GM19043 (cell line): Measurements from ENCODE around the gene CLIC3.
A peak's percentile ranks its signal among the peaks of the same experiment; 100 is the strongest.
"Not testable (repeated sequence)": the region's sequence is repeated elsewhere in the genome, so short reads cannot be mapped to it uniquely, and the experiment has no call there.

Experiments used
- ATAC-seq: cut with Tn5 transposase; IDR thresholded peaks from one replicate; pipeline ENCODE4 v1.9.1; 2021; ENCODE audit warnings: low read depth; ENCODE audit not compliant: unreplicated experiment

Gene CLIC3

GRCh38 chr9:137006116-137007003 lies 10.0 kb upstream of the CLIC3 start:
- no peak for ATAC-seq

DNA sequence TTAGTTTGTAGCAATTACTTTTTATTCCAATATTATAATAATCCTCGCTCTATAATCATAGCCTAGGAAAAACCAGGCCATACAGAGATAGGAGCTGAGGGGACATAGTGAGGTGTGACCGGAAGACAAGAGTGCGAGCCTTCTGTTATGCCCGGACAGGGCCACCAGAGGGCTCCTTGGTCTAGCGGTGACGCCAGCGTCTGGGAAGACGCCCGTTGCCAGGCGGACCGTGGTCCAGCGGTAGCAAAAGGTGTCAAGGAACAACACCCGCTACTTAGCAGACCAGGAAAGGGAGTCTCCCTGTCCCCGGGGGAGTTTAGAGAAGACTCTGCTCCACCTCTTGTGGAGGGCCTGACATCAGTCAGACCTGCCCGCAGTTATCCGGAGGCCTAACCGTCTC lies 7.9 kb upstream of the CLIC3 start:
- not testable (repeated sequence) for ATAC-seq

GRCh38 chr9:137002646-137003041 lies 6.3 kb upstream of the CLIC3 start:
- no peak for ATAC-seq

- no peak for ATAC-seq
Measured at GRCh38 chr9:137001857-137002645, 5.7 kb upstream of the CLIC3 start.

DNA sequence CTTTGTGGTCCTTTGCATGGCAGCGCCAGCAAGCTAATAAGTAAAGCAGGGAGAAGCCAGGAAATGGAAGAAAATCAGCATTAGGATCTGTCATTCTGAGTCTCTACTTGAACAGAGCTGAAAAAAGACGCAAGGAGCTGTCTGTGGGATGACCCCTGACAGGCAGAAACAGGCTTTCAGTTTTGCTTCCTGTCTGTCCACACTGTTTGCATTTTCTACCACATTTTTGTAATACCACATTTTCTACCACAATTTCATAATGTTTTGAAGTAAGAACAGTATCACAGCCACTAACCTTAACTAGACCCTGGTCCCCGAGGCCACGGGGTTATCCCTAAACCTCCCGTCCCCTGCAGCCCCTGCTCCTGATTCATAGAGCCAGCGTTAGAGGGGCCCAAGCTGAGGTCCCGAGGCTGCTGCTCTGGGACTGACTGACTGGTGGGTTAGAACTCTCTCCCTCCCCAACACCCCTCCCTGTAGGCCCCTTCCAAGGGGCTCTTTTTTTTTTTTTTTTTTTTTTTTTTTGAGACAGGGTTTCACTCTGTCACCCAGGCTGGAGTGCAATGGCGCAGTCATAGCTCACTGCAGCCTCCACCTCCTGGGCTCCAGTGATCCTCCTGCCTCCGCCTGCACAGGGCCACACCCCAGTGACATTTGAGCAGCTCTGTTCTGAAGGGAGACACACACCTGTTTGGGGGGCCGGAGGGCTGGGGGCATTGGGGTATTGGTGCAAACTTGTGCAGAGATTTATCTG lies 4.0 kb upstream of the CLIC3 start:
- peak; percentile 67 for ATAC-seq

- ATAC-seq = no peak
Measured at GRCh38 chr9:136997830-136998234, 1.5 kb upstream of the CLIC3 start.

- ATAC-seq = no peak
Measured at GRCh38 chr9:136997371-136997770, 1.0 kb upstream of the CLIC3 start.

DNA sequence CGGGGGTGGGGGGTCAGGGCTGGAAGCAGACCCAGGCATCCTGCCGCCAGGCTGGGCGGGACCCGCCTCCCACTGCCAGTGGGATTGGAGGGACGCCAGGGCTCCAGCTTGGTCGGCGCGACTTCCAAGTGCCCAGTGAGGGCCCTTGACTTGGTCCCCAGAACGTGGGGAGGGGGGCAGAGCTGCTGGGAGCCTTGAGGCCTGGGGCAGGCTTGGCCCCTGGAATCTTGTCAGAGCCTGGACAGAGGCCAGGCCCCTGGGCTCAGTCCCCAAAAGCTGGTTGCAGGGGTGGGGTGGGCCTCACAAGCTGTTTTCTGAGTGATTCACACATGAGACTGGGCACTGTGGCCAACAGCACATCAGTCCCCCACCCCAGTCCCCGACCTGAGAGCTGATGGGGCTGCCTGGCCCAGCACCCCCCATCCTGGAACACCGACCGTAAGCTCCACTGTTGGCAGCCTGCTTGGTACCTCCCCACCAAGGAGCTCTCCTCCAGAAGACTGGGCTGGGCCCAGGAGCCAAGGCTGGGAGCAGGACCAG lies 526 bp downstream of the CLIC3 start:
- ATAC-seq = no peak

- ATAC-seq = no peak
Measured at GRCh38 chr9:136995362-136995761, 1.0 kb downstream of the CLIC3 start.

DNA sequence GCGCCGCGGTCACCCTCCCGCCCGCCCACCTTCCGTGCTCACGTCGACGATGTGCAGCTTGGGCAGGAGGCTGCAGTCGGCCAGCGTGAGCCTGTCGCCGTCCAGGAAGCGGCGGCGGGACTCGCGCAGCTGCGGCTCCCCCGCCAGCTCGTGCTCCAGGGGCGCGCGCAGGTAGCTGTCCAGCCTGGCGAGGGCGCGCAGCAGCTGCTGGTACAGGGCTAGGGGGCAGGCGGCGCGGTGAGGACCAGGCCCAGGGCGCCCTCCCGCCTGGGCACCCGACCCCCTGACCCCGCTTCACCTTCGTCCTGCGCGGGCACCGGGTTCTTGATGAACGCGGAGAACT lies 1.5 kb downstream of the CLIC3 start:
- ATAC-seq = no peak

- ATAC-seq = no peak
Measured at GRCh38 chr9:136994180-136994887, 2.0 kb downstream of the CLIC3 start.

DNA sequence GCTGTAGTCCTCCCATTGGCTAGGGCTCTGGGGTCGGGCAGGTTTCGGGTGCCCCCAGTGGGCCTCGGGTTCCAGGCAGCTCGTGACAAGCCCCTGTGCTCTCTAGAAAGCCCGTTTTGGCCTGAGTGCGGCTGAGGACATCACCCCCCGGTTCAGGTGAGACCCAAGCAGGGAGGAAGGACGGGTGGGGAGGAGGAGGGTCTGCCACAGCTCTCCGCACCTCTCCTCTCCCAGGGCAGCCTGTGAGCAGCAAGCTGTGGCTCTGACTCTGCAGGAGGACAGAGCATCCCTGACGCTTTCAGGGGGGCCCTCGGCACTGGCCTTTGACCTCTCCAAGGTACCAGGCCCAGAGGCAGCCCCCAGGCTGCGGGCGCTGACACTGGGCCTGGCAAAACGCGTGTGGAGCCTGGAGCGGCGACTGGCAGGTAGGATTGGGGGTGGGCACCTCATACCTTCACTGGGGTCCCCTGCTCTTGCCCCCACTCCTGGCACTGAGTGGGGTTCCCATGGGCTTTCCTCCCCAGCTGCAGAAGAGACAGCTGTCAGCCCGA lies 3.5 kb downstream of the CLIC3 start:
- ATAC-seq = no peak

- ATAC-seq = peak; percentile 68
Measured at GRCh38 chr9:136991993-136992818, 4.2 kb downstream of the CLIC3 start, which contains the start of gene PAXX. TSS of gene PAXX (plus strand) at chr9:136992422. CDS start at chr9:136992444, 22 bp downstream.

DNA sequence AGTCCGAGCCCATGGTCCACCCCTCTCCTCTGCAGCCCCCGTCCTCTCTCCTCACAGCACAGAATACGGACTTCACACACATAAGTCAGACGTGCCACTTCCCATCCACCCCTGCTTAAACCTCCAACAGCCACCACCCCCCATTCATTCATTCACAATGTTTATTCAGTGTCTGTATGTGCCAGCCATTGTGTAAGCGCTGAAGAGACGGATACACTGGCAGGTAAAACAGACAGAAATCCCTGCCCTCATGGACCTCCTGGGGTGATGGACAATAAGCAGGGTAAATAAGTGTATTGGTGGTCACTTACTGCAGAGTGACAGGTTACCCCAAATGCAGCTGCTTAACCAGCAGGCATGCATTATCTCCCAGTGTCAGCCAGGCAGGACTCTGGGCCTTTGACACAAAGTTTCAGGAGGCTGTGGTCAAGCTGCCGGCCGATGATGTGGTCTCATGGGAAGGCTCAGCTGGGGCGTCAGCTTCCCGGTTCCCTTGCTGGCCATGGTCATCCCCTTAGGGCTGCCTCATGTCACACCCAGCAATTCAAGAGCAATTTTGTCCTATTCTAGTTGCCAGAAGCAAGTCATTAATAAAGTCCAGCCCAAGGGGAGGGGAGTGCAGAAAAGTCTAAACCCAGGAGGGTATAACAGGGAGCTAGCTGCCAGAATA lies 6.0 kb downstream of the CLIC3 start:
- ATAC-seq = no peak

- ATAC-seq = no peak
Measured at GRCh38 chr9:136988872-136989271, 7.5 kb downstream of the CLIC3 start.

DNA sequence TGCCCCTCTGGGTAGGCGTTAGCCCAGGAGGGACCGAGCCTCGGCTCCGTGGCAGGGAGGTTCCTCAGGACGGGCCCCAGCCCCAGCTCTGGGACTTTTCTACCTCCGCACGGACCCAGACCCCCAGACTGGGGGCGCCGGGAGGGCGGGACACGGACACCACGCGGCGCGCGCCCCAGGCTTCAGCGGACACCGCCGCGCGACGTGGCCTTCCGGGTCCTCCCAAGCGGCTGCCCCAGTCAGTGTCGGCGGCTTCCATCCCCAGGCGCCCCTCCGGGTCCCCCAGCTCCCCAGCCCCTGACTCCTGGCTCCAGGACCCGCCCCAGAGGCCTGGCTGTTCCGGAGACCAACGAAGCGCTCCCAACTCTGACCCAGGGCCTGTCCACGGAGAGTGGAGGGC lies 10.5 kb downstream of the CLIC3 start:
- ATAC-seq = no peak

- ATAC-seq = no peak
Measured at GRCh38 chr9:136985027-136985602, 11.3 kb downstream of the CLIC3 start.

DNA sequence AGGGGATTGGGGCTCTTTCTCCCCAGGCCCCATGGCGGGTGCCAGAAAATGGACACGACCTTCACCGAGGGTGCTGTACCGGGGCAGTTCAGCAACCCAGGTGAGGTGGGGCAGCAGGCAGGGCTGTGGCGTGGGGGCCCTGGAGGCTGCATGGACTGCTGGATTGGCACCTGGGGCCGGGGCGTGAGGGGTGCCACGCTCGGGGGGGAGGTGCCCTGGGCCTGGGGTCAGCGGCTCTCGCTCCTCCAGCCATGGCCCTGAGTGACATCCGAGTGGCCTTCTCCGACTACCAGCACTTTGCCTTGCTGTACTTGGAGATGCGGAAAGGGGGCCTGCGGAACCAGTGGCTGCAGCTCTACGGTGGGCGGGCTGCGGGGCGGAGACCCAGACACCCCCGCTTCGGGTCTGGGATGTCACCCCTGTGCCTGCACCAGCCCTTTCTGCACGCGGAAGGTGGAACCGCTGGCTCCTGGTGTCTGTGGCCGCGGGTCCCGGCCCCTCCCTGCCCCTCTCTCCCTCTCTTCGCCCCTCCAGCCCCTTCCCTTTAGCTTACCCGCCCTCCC lies 11.8 kb downstream of the CLIC3 start:
- ATAC-seq = no peak
